NT2/D1 (cell line): ENCODE results near the gene PTPN1.

Experiments used
- SUZ12 ChIP-seq: IDR thresholded peaks from 2 replicates; pipeline ENCODE4 v1.6.1; 2011; ENCODE audit not compliant: insufficient read length, insufficient read depth; ENCODE audit errors: extremely low read depth
- YY1 ChIP-seq: IDR thresholded peaks from 2 replicates; pipeline ENCODE4 v1.6.1; 2011; ENCODE audit not compliant: insufficient read length, insufficient read depth

DNA sequence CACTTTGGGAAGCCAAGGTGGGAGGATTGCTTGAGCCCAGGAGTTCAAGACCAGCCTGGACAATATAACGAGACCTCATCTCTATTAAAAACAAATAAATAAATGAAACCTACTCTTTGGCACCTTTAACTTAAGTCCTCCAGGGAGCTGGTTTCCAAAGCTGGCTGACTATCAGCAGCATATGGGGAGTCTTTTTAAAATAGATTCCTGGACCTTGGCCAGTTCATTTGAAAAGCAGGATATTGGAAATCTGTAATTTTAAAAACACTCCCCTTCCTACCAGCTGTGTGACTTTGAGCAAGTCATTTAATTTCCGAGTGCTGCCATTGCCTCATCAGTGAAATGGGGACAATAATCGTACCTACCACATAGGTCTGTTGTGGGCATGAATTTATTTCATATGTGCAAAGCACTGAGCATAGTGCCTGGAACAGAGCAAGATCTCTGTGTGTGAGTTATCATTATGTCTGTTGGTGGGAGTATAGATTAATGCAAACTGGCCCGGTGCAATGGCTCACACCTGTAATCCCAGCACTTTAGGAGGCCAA lies 40.9 kb upstream of the PTPN1 start:
- no peak for TF ChIP-seq SUZ12
- TF ChIP-seq YY1, result no peak
